H7 (cell line): ENCODE results near the gene ALKBH6. TPM values are rescaled to one million over a fixed set of nuclear protein-coding genes. Genes with fewer than 3 reads are reported as not detected.
A peak's percentile ranks its signal among the peaks of the same experiment; 100 is the strongest.

Experiments used
- DNase-seq: peaks from one replicate; pipeline ENCODE4 v3.0.0; 2012
- H3K27me3 ChIP-seq: 2 replicates; pipeline ENCODE4 v1.6.0; 2011; ENCODE audit warnings: mild to moderate bottlenecking, low read length; ENCODE audit not compliant: control insufficient read depth, insufficient read depth
- H3K36me3 ChIP-seq: replicated peaks from 2 replicates; pipeline ENCODE4 v1.5.1; 2011; ENCODE audit warnings: low read length; ENCODE audit not compliant: control insufficient read depth, insufficient read depth
- H3K4me3 ChIP-seq: 2 replicates; pipeline ENCODE4 v1.5.1; 2011; ENCODE audit warnings: low read depth, mild to moderate bottlenecking, control low read depth, low read length, moderate library complexity; ENCODE audit not compliant: insufficient read depth
- total RNA-seq: library from RNA; depleted of rRNA; stranded (reverse); fragments of >200 nt; shearing (Covaris generic); gene quantifications from 2 replicates; pipeline ENCODE4 v1.2.3, GENCODE V29; 2014; rRNA removed

The ALKBH6 gene
- total RNA-seq, 1 experiment from 2014 or later: 21.9 TPM

GRCh38 chr19:35973487-35973886, 40.5 kb downstream of the ALKBH6 start:
- H3K36me3 ChIP-seq: no peaks in the 10 kb centered on the region
- no peak overlapping the region for H3K4me3 ChIP-seq
- DNase-seq: no peak
- H3K27me3 ChIP-seq: no peaks in the 10 kb centered on the region; the same call in 1 of the 2 replicates

- no peak overlapping the region for H3K4me3 ChIP-seq
- H3K36me3 ChIP-seq: no peaks in the 10 kb centered on the region
- DNase-seq: no peak
- no peaks in the 10 kb centered on the region; the same call in 1 of the 2 replicates for H3K27me3 ChIP-seq
Observed at GRCh38 chr19:35966771-35967170, 47.2 kb downstream of the ALKBH6 start.

GRCh38 chr19:35963514-35963913, 50.5 kb downstream of the ALKBH6 start:
- peak; percentile 82 for DNase-seq
- H3K27me3 ChIP-seq: peaks cover 19% of the 10 kb centered on the region
- H3K36me3 ChIP-seq: no peaks in the 10 kb centered on the region
- no peak overlapping the region for H3K4me3 ChIP-seq

GRCh38 chr19:35960432-35960972, 53.5 kb downstream of the ALKBH6 start:
- no peak overlapping the region for H3K4me3 ChIP-seq
- H3K27me3 ChIP-seq: peaks cover 28% of the 10 kb centered on the region
- H3K36me3 ChIP-seq: no peaks in the 10 kb centered on the region
- no peak for DNase-seq

- Histone ChIP-seq H3K4me3 (no peak overlapping the region), H3K27me3 (peaks cover 28% of the 10 kb centered on the region), H3K36me3 (no peaks in the 10 kb centered on the region)
- peak; percentile 72 for DNase-seq
Observed at GRCh38 chr19:35959968-35960320, 54.1 kb downstream of the ALKBH6 start.

Other genes with a start within 250 kb of the ALKBH6 start
- gene ARHGAP33, start 238.6 kb downstream of the ALKBH6 start, total RNA-seq: 3.7 and 6.4 TPM in 2 replicates
- not detected in 2 replicates for gene PRODH2, start 201.4 kb downstream of the ALKBH6 start, total RNA-seq
- not detected in 2 replicates for gene NPHS1, start 161.7 kb downstream of the ALKBH6 start, total RNA-seq
- gene KIRREL2, start 157.3 kb downstream of the ALKBH6 start, total RNA-seq: 0.55 and 0.92 TPM in 2 replicates
- 18.3 and 19.3 TPM in 2 replicates for gene APLP1, start 145.6 kb downstream of the ALKBH6 start, total RNA-seq
- 6.8 and 7.5 TPM in 2 replicates for gene NFKBID, start 113.7 kb downstream of the ALKBH6 start, total RNA-seq
- 2.4 and 2.8 TPM in 2 replicates for gene HCST, start 111.7 kb downstream of the ALKBH6 start, total RNA-seq
- not detected in 2 replicates for gene TYROBP, start 105.9 kb downstream of the ALKBH6 start, total RNA-seq
- 9.9 and 13.4 TPM in 2 replicates for gene LRFN3, start 77.8 kb downstream of the ALKBH6 start, total RNA-seq
- 32.9 and 41.9 TPM in 2 replicates for gene SDHAF1, start 19.0 kb downstream of the ALKBH6 start, total RNA-seq
- gene SYNE4, start 5.4 kb downstream of the ALKBH6 start, total RNA-seq: 14.4 and 27.0 TPM in 2 replicates
- gene CLIP3, start 18.7 kb upstream of the ALKBH6 start, total RNA-seq: 1.5 and 8.0 TPM in 2 replicates
- 2.9 and 5.4 TPM in 2 replicates for gene THAP8, start 40.1 kb upstream of the ALKBH6 start, total RNA-seq
- gene WDR62, start 40.7 kb upstream of the ALKBH6 start, total RNA-seq: 27.0 and 35.1 TPM in 2 replicates
- gene OVOL3, start 96.9 kb upstream of the ALKBH6 start, total RNA-seq: not detected in 2 replicates
- gene POLR2I, start 100.7 kb upstream of the ALKBH6 start, total RNA-seq: 121 and 129 TPM in 2 replicates
- gene TBCB, start 101.3 kb upstream of the ALKBH6 start, total RNA-seq: 179 and 202 TPM in 2 replicates
- 248 and 336 TPM in 2 replicates for gene CAPNS1, start 125.9 kb upstream of the ALKBH6 start, total RNA-seq
- gene COX7A1, start 138.2 kb upstream of the ALKBH6 start, total RNA-seq: 0.18 TPM in 1 of 2 replicates, not detected in the other
- gene ZNF565, start 200.5 kb upstream of the ALKBH6 start, total RNA-seq: 2.6 and 4.4 TPM in 2 replicates
- 156 and 219 TPM in 2 replicates for gene ZNF146, start 200.9 kb upstream of the ALKBH6 start, total RNA-seq